Adrenal gland (tissue), 12 donors: ENCODE measurements around the gene EYS. TPM values are rescaled to one million over a fixed set of nuclear protein-coding genes. Genes with fewer than 3 reads are reported as not detected.

Source experiments
- DNase-seq, 7 donors: peaks; one replicate each; pipeline ENCODE4 v3.0.0-alpha.2; 2019 to 2020
- H3K27ac ChIP-seq, 5 donors: fragments of 200-600 bp; sonication (generic) in 4 of 5; 1 replicate in 3 of 5; 2 replicates in 2 of 5; pipeline versions ENCODE4 v1.5.1 to v1.8.0; 2016 to 2020; ENCODE audit warnings: mild to moderate bottlenecking in 1 of 5
- H3K27me3 ChIP-seq: fragments of 200-600 bp; 2 replicates; pipeline ENCODE4 v1.8.0; 2021
- H3K36me3 ChIP-seq, 2 donors: fragments of 200-600 bp; replicated peaks in 1 of 2; 1 replicate in 1 of 2; 2 replicates in 1 of 2; pipeline versions ENCODE4 v1.5.1 to v1.8.0; 2018 to 2022
- H3K4me1 ChIP-seq, 2 donors: fragments of 200-600 bp; replicated peaks in 1 of 2; 1 replicate in 1 of 2; 2 replicates in 1 of 2; pipeline versions ENCODE4 v1.5.1 to v1.8.0; 2018 to 2021
- H3K4me3 ChIP-seq, 4 donors: fragments of 200-600 bp; sonication (generic) in 3 of 4; one replicate each; pipeline ENCODE4 v1.5.1; 2016 to 2018
- H3K9me3 ChIP-seq, 3 donors: fragments of 200-600 bp; sonication (generic) in 1 of 3; replicated peaks in 1 of 3; 1 replicate in 2 of 3; 2 replicates in 1 of 3; pipeline versions ENCODE4 v1.5.1 to v1.8.0; 2016 to 2021
- CTCF ChIP-seq, 6 experiments: fragments of 450-650 bp in 4 of 6; fragments of 200-600 bp in 2 of 6; sonication (generic) in 1 of 6; IDR thresholded peaks; 1 replicate in 5 of 6; 2 replicates in 1 of 6; pipeline versions ENCODE4 v1.5.1 to v1.8.0; 2016 to 2021; ENCODE audit warnings: antibody characterized with exemption in 6 of 6, mild to moderate bottlenecking in 2 of 6, moderate library complexity in 1 of 6
- POLR2A ChIP-seq, 2 donors: fragments of 450-650 bp; IDR thresholded peaks; one replicate each; pipeline ENCODE4 v1.6.1; 2017; ENCODE audit warnings: antibody characterized with exemption in 2 of 2, mild to moderate bottlenecking in 2 of 2, moderate library complexity in 1 of 2
- WGBS, 4 donors: extraction: QIAGEN DNeasy Blood & Tissue Kit in 2 of 4; methylation state at CpG; one replicate each; pipeline versions ENCODE4 v1.1.5 to v1.1.7; 2013 to 2017; 5-methylcytosine and 5-hydroxymethylcytosine counted together
- intact Hi-C, 2 donors: fragments of 100-400 bp; cut with DNase I; formaldehyde crosslinking; loops; one replicate each; pipeline versions ENCODE4 v1.14.1 to v1.15.0; 2022 to 2023
- polyA plus RNA-seq, 3 donors: library from polyadenylated mRNA; stranded (reverse); fragments of 200-250 nt in 2 of 3; fragments of 350-450 nt in 1 of 3; fragmentation: Illumina TruSeq in 1 of 3; extraction: RNeasy Lipid Tissue Mini Kit (QIAGEN cat#74804) in 1 of 3; gene quantifications; one replicate each; pipeline ENCODE4 v1.2.3, GENCODE V29; 2013 to 2014
- total RNA-seq, 9 donors: library from RNA; depleted of rRNA in 4 of 9; stranded (reverse); fragments of >200 nt in 4 of 9; fragments of 120-200 nt in 1 of 9; fragmentation: NEBNext Ultra II Directional in 1 of 9; extraction: Animal tissue kit (Norgen Biotek cat#: 25700) in 1 of 9; gene quantifications; one replicate each; pipeline versions ENCODE4 v1.1.0 to v1.2.4, GENCODE V29; 2013 to 2023
- donor health status: healthy with polysubstance abuse.
- donor health status: Bipolar disorder and iron deficiency.
- donor health status: DM: yes; HTN: yes; CAD: no.
- donor health status: DM: no; HTN: no; CAD: no.
- donor health status: DM: no; HTN: no; CAD: no.
- donor health status: DM: yes; HTN: yes; CAD: no.

The EYS gene
- total and polyA plus RNA-seq, 12 donors: 0.03 to 3.1 (median 0.18) TPM; not detected in 7

- no peaks in the 10 kb centered on the region for H3K36me3 ChIP-seq
- no peak for DNase-seq
- WGBS, 4 donors: 43 to 62% (median 54%) methylated on average over 2 of the region's 2 CpGs
- TF ChIP-seq POLR2A (IDR thresholded peaks at IDR 0.05): no peak
- TF ChIP-seq CTCF (IDR thresholded peaks at IDR 0.05): no peak
- intact Hi-C loops: no loop called here
- no peak overlapping the region for H3K4me3 ChIP-seq
- H3K4me1 ChIP-seq: no peaks in the 10 kb centered on the region
- H3K27ac ChIP-seq: no peak overlapping the region
- no peaks in the 10 kb centered on the region for H3K27me3 ChIP-seq
- no peaks in the 10 kb centered on the region for H3K9me3 ChIP-seq
Measured at GRCh38 chr6:64685401-64685800, 1021.6 kb downstream of the EYS start.

- no peaks in the 10 kb centered on the region for H3K9me3 ChIP-seq
- H3K36me3 ChIP-seq: no peaks in the 10 kb centered on the region
- 60 to 74% (median 70%) methylated on average over 8 of the region's 8 CpGs for WGBS, 4 donors
- no peaks in the 10 kb centered on the region for H3K27me3 ChIP-seq
- DNase-seq: no peak
- H3K4me3 ChIP-seq: no peak overlapping the region
- H3K27ac ChIP-seq: no peak overlapping the region
- no peaks in the 10 kb centered on the region for H3K4me1 ChIP-seq
- TF ChIP-seq CTCF (IDR thresholded peaks at IDR 0.05) (no peak), POLR2A (IDR thresholded peaks at IDR 0.05) (no peak)
- intact Hi-C loops: no loop called here
Measured at GRCh38 chr6:64683682-64684081, 1023.3 kb downstream of the EYS start.

- Histone ChIP-seq H3K9me3 (no peaks in the 10 kb centered on the region), H3K36me3 (no peaks in the 10 kb centered on the region), H3K4me1 (no peaks in the 10 kb centered on the region), H3K27me3 (no peaks in the 10 kb centered on the region), H3K4me3 (no peak overlapping the region), H3K27ac (no peak overlapping the region)
- 91 to 95% (median 92%) methylated on average over 23 of the region's 23 CpGs for WGBS, 4 donors
- intact Hi-C loops: no loop called here
- TF ChIP-seq CTCF (IDR thresholded peaks at IDR 0.05) (no peak), POLR2A (IDR thresholded peaks at IDR 0.05) (no peak)
- DNase-seq: no peak
Measured at GRCh38 chr6:64681416-64682160, 1025.4 kb downstream of the EYS start.

- TF ChIP-seq POLR2A (IDR thresholded peaks at IDR 0.05) (no peak), CTCF (IDR thresholded peaks at IDR 0.05) (no peak)
- no peak for DNase-seq
- H3K4me1 ChIP-seq: no peaks in the 10 kb centered on the region
- no peaks in the 10 kb centered on the region for H3K9me3 ChIP-seq
- H3K36me3 ChIP-seq: no peaks in the 10 kb centered on the region
- 79 to 86% (median 82%) methylated on average over 5 of the region's 5 CpGs for WGBS, 4 donors
- H3K4me3 ChIP-seq: no peak overlapping the region
- intact Hi-C loops: no loop called here
- no peaks in the 10 kb centered on the region for H3K27me3 ChIP-seq
- no peak overlapping the region for H3K27ac ChIP-seq
Measured at GRCh38 chr6:64680446-64680845, 1026.6 kb downstream of the EYS start.
